Measurements from ENCODE around the gene DLG4.

The DLG4 gene

GRCh38 chr17:7262935-7263800 is 43.5 kb upstream of the DLG4 start:
- H3K4me1 ChIP-seq (ENCODE audit: insufficient read depth, low read length): peaks cover 3% of the 10 kb centered on the region; the same call in 1 of the 2 replicates

DNA sequence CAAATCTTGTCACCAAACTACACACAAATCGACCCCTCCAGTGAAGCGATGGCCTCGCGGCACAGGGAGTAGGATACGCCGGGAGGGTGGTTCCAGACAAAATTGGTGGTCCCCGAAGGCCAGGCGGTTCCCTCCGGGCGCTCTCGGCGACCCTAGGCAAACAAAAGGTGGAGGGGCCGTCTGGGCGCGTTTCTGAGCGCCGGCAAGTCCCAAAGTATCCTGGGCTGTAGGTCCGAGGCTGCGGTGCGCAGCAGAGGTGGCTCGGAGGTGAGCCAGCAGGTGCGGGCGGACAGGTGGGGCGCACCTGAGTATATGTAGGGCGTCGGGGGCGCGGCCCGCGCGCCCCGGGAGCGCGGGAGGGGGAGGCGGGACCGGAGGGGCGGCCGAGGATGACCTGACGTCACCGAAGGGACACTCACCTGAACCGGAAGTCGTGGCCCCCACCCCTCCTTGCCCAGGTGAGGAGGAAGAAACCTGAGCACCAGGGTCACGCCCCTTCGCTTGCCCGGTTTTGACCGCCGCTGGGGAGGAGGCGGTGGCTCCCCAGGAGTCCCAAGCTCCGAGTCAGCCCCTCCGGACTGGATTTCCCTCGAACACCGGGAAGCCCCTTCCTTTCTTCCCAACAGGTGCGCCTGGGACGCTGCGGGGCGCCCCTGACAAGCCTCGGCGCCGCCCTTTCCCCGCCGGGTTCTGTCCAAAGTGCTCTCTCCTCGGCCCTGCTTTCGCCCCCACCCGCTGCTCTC is 42.7 kb upstream of the DLG4 start, which contains the start of gene CLDN7:
Gene CLDN7, minus strand, starts transcription at position 287 of the 743 bp plus-strand sequence. CDS start 435 bp downstream, outside the sequence.
- no peak within 1 kb of the TSS for H3K4me2 ChIP-seq (ENCODE audit: insufficient read depth, low read length)
- TF ChIP-seq EZH2 (IDR thresholded peaks at IDR 0.05; ENCODE audit: borderline replicate concordance, low read depth, low read length, severe bottlenecking) (no peak), CTCF (IDR thresholded peaks at IDR 0.05; ENCODE audit: borderline replicate concordance, extremely low read depth, low read length, poor library complexity, severe bottlenecking) (no peak)
- H3K9me3 ChIP-seq (ENCODE audit: insufficient read depth, low read length, severe bottlenecking): no peaks in the 10 kb centered on the region
- no peaks in the 10 kb centered on the region for H4K20me1 ChIP-seq (ENCODE audit: insufficient read depth, low read length)
- peaks cover 16% of the 10 kb centered on the region for H3K36me3 ChIP-seq (ENCODE audit: insufficient read depth, low read length)
- H3K9ac ChIP-seq (ENCODE audit: low read depth, low read length): no peak within 1 kb of the TSS
- H3K27me3 ChIP-seq (ENCODE audit: insufficient read depth, low read length, poor library complexity): no peaks in the 10 kb centered on the region
- H3K4me3 ChIP-seq (ENCODE audit: low read depth in 1 of 2, low read length in 2 of 2): no peak within 1 kb of the TSS
- H2AFZ ChIP-seq (ENCODE audit: low read depth, low read length): peak within 1 kb of the TSS; percentile 36
- H3K27ac ChIP-seq (ENCODE audit: low read length): no peak within 1 kb of the TSS
- ATAC-seq (ENCODE audit: insufficient read depth, low read depth) (no peak), DNase-seq (no peak)
- H3K4me1 ChIP-seq (ENCODE audit: insufficient read depth, low read length): peaks cover 3% of the 10 kb centered on the region; the same call in 1 of the 2 replicates
- H3K79me2 ChIP-seq (ENCODE audit: insufficient read depth, low read length): no peaks in the 10 kb centered on the region

More at GRCh38 chr17:7262935-7263800, 43.5 kb upstream of the DLG4 start:
- no peak overlapping the region for H3K4me2 ChIP-seq (ENCODE audit: insufficient read depth, low read length)
- no peak for ATAC-seq (ENCODE audit: insufficient read depth, low read depth)
- H4K20me1 ChIP-seq (ENCODE audit: insufficient read depth, low read length): no peaks in the 10 kb centered on the region
- no peaks in the 10 kb centered on the region for H3K9me3 ChIP-seq (ENCODE audit: insufficient read depth, low read length, severe bottlenecking)
- peaks cover 15% of the 10 kb centered on the region for H3K36me3 ChIP-seq (ENCODE audit: insufficient read depth, low read length)
- TF ChIP-seq EZH2 (IDR thresholded peaks at IDR 0.05; ENCODE audit: borderline replicate concordance, low read depth, low read length, severe bottlenecking) (no peak), CTCF (IDR thresholded peaks at IDR 0.05; ENCODE audit: borderline replicate concordance, extremely low read depth, low read length, poor library complexity, severe bottlenecking) (no peak)
- no peak overlapping the region for H3K9ac ChIP-seq (ENCODE audit: low read depth, low read length)
- no peak for DNase-seq
- H2AFZ ChIP-seq (ENCODE audit: low read depth, low read length): peak overlapping the region; percentile 36
- no peaks in the 10 kb centered on the region for H3K27me3 ChIP-seq (ENCODE audit: insufficient read depth, low read length, poor library complexity)
- H3K4me3 ChIP-seq (ENCODE audit: low read depth in 1 of 2, low read length in 2 of 2): no peak overlapping the region
- no peaks in the 10 kb centered on the region for H3K79me2 ChIP-seq (ENCODE audit: insufficient read depth, low read length)
- H3K27ac ChIP-seq (ENCODE audit: low read length): no peak overlapping the region

GRCh38 chr17:7261379-7262191 is 41.9 kb upstream of the DLG4 start:
- Histone ChIP-seq H3K27ac (ENCODE audit: low read length) (no peak overlapping the region), H3K36me3 (ENCODE audit: insufficient read depth, low read length) (peaks cover 24% of the 10 kb centered on the region), H3K4me2 (ENCODE audit: insufficient read depth, low read length) (no peak overlapping the region), H3K9ac (ENCODE audit: low read depth, low read length) (no peak overlapping the region), H3K79me2 (ENCODE audit: insufficient read depth, low read length) (no peaks in the 10 kb centered on the region), H3K4me3 (ENCODE audit: low read depth in 1 of 2, low read length in 2 of 2) (no peak overlapping the region), H3K9me3 (ENCODE audit: insufficient read depth, low read length, severe bottlenecking) (no peaks in the 10 kb centered on the region), H3K4me1 (ENCODE audit: insufficient read depth, low read length) (peaks cover 3% of the 10 kb centered on the region; the same call in 1 of the 2 replicates), H4K20me1 (ENCODE audit: insufficient read depth, low read length) (no peaks in the 10 kb centered on the region), H2AFZ (ENCODE audit: low read depth, low read length) (no peak overlapping the region), H3K27me3 (ENCODE audit: insufficient read depth, low read length, poor library complexity) (no peaks in the 10 kb centered on the region)
- TF ChIP-seq CTCF (IDR thresholded peaks at IDR 0.05; ENCODE audit: borderline replicate concordance, extremely low read depth, low read length, poor library complexity, severe bottlenecking) (no peak), EZH2 (IDR thresholded peaks at IDR 0.05; ENCODE audit: borderline replicate concordance, low read depth, low read length, severe bottlenecking) (no peak)
- DNase-seq (no peak), ATAC-seq (ENCODE audit: insufficient read depth, low read depth) (0 out of 3 replicates have a peak, but pooled peaks have one; percentile 27)
